Endodermal cell (in vitro differentiated cells): ENCODE measurements around the gene ARPC5. TPM values are rescaled to one million over a fixed set of nuclear protein-coding genes. Genes with fewer than 3 reads are reported as not detected.
A peak's percentile ranks its signal among the peaks of the same experiment; 100 is the strongest.

Experiments
- DNase-seq: peaks from one replicate; pipeline ENCODE4 v3.0.0-alpha.2; 2017
- H3K27ac ChIP-seq: 2 replicates; pipeline ENCODE4 v1.5.1; 2013; ENCODE audit warnings: mild to moderate bottlenecking, low read depth, low read length, moderate library complexity
- H3K27me3 ChIP-seq: 2 replicates; pipeline ENCODE4 v1.6.1; 2013; ENCODE audit warnings: mild to moderate bottlenecking, low read length, moderate library complexity; ENCODE audit not compliant: insufficient read depth, control insufficient read depth, poor library complexity, severe bottlenecking
- H3K36me3 ChIP-seq: 2 replicates; pipeline ENCODE4 v1.7.0; 2013; ENCODE audit warnings: mild to moderate bottlenecking, low read length, moderate library complexity; ENCODE audit not compliant: control insufficient read depth, insufficient read depth
- H3K4me1 ChIP-seq: one replicate; pipeline ENCODE4 v1.7.0; 2013; ENCODE audit warnings: low read length; ENCODE audit not compliant: control insufficient read depth, insufficient read depth
- H3K4me3 ChIP-seq: 2 replicates; pipeline ENCODE4 v1.5.1; 2013; ENCODE audit warnings: mild to moderate bottlenecking, low read length, moderate library complexity
- H3K9ac ChIP-seq: 2 replicates; pipeline ENCODE4 v1.6.1; 2013; ENCODE audit warnings: mild to moderate bottlenecking, low read length, moderate library complexity; ENCODE audit not compliant: poor library complexity, severe bottlenecking; ENCODE audit errors: extremely low read depth
- H3K9me3 ChIP-seq: 2 replicates; pipeline ENCODE4 v1.6.1; 2013; ENCODE audit warnings: mild to moderate bottlenecking, low read length, moderate library complexity; ENCODE audit not compliant: control insufficient read depth
- H3K27ac Mint-ChIP-seq: 2 replicates; pipeline ENCODE4 v1.8.0; 2020; ENCODE audit warnings: mixed read lengths
- H3K27me3 Mint-ChIP-seq: 2 replicates; pipeline ENCODE4 v1.8.0; 2021; ENCODE audit warnings: mild to moderate bottlenecking, mixed read lengths; ENCODE audit not compliant: insufficient read depth
- H3K36me3 Mint-ChIP-seq: 2 replicates; pipeline ENCODE4 v1.8.0; 2020; ENCODE audit warnings: low read depth, mixed read lengths
- H3K4me1 Mint-ChIP-seq: 2 replicates; pipeline ENCODE4 v1.8.0; 2020; ENCODE audit warnings: mixed read lengths
- H3K4me3 Mint-ChIP-seq: 2 replicates; pipeline ENCODE4 v1.8.0; 2020; ENCODE audit warnings: mild to moderate bottlenecking, moderate library complexity, mixed read lengths
- H3K9me3 Mint-ChIP-seq: 2 replicates; pipeline ENCODE4 v1.8.0; 2020; ENCODE audit warnings: mild to moderate bottlenecking, mixed read lengths
- CTCF ChIP-seq: fragments of 200-600 bp; sonication (generic); conservative IDR thresholded peaks from 2 replicates; pipeline ENCODE4 v1.5.0; 2021; ENCODE audit warnings: antibody characterized with exemption, mild to moderate bottlenecking
- WGBS, 2 experiments: methylation state at CpG; one replicate each; pipeline versions ENCODE4 v1.1.5 to v1.1.7; 2013; ENCODE audit warnings: missing lambda C conversion rate in 2 of 2, mixed read lengths in 1 of 2; ENCODE audit not compliant: insufficient coverage in 1 of 2, insufficient read length in 1 of 2; 5-methylcytosine and 5-hydroxymethylcytosine counted together
- total RNA-seq, 2 donors: library from RNA; stranded (reverse); fragmentation: NEBNext Ultra II Directional in 1 of 2; extraction: Animal tissue kit (Norgen Biotek cat#: 25700) in 1 of 2; gene quantifications; 2 replicates in 1 of 2; 3 replicates in 1 of 2; pipeline ENCODE4 v1.2.1, GENCODE V29; 2021

Gene ARPC5
- total RNA-seq, 2 donors from 2014 or later, result 78.7 to 99.5 TPM

- no peaks in the 10 kb centered on the region for H3K9me3 ChIP-seq
- H3K36me3 ChIP-seq, result no peaks in the 10 kb centered on the region
- no peak overlapping the region for H3K27ac Mint-ChIP-seq
- no peak overlapping the region for H3K4me3 Mint-ChIP-seq
- no peak overlapping the region for H3K4me3 ChIP-seq
- no peaks in the 10 kb centered on the region for H3K27me3 ChIP-seq
- H3K4me1 ChIP-seq, result no peaks in the 10 kb centered on the region
- H3K27me3 Mint-ChIP-seq, result peaks cover under 1% of the 10 kb centered on the region
- H3K36me3 Mint-ChIP-seq, result no peaks in the 10 kb centered on the region
- H3K27ac ChIP-seq, result no peak overlapping the region
- H3K9me3 Mint-ChIP-seq, result peaks cover 14% of the 10 kb centered on the region
- peak; percentile 64 for TF ChIP-seq CTCF
- DNase-seq, result peak; percentile 54
- H3K9ac ChIP-seq, result no peak overlapping the region
- WGBS, 2 experiments, result 75 to 100% methylated on average over 2 to 5 of the region's 5 CpGs
- H3K4me1 Mint-ChIP-seq, result no peaks in the 10 kb centered on the region
These were observed 26.3 kb downstream of the ARPC5 start for GRCh38 chr1:183609313-183609712.

GRCh38 chr1:183607322-183607980 is 28.1 kb downstream of the ARPC5 start:
- no peak overlapping the region for H3K4me3 Mint-ChIP-seq
- WGBS, 2 experiments, result 93% methylated on average over 2 of the region's 2 CpGs
- H3K4me1 ChIP-seq, result no peaks in the 10 kb centered on the region
- peaks cover 7% of the 10 kb centered on the region for H3K9me3 Mint-ChIP-seq
- H3K36me3 Mint-ChIP-seq, result no peaks in the 10 kb centered on the region
- TF ChIP-seq CTCF, result no peak
- H3K9me3 ChIP-seq, result no peaks in the 10 kb centered on the region
- H3K4me3 ChIP-seq, result no peak overlapping the region
- H3K27ac Mint-ChIP-seq, result no peak overlapping the region
- H3K36me3 ChIP-seq, result no peaks in the 10 kb centered on the region
- H3K27me3 Mint-ChIP-seq, result peaks cover 3% of the 10 kb centered on the region
- no peak overlapping the region for H3K27ac ChIP-seq
- H3K9ac ChIP-seq, result no peak overlapping the region
- no peaks in the 10 kb centered on the region for H3K27me3 ChIP-seq
- no peaks in the 10 kb centered on the region for H3K4me1 Mint-ChIP-seq
- DNase-seq, result no peak

GRCh38 chr1:183605904-183606303 is 29.7 kb downstream of the ARPC5 start:
- Mint-ChIP-seq H3K4me1 (no peaks in the 10 kb centered on the region), H3K36me3 (no peaks in the 10 kb centered on the region), H3K4me3 (no peak overlapping the region), H3K27ac (no peak overlapping the region), H3K27me3 (peaks cover 3% of the 10 kb centered on the region), H3K9me3 (no peaks in the 10 kb centered on the region)
- Histone ChIP-seq H3K4me3 (no peak overlapping the region), H3K27me3 (no peaks in the 10 kb centered on the region), H3K27ac (no peak overlapping the region), H3K36me3 (no peaks in the 10 kb centered on the region), H3K4me1 (no peaks in the 10 kb centered on the region), H3K9me3 (no peaks in the 10 kb centered on the region), H3K9ac (no peak overlapping the region)
- WGBS, 2 experiments, result 82 to 96% methylated on average over 2 of the region's 2 CpGs
- DNase-seq, result no peak
- TF ChIP-seq CTCF, result no peak
